DOHH2 (cell line): ENCODE measurements around the gene SLC13A4.

Experiments
- H3F3A ChIP-seq: fragments of 200-600 bp; sonication (generic), shearing (Covaris generic); 2 replicates; pipeline ENCODE4 v1.6.0; 2016; ENCODE audit warnings: antibody characterized with exemption, mild to moderate bottlenecking; ENCODE audit not compliant: control insufficient read depth, insufficient read depth
- H3K27ac ChIP-seq: fragments of 200-600 bp; sonication (generic); 2 replicates; pipeline ENCODE4 v1.5.1; 2014; ENCODE audit warnings: low read depth, mild to moderate bottlenecking, low read length, moderate library complexity
- H3K27me3 ChIP-seq: fragments of 200-600 bp; sonication (generic); 2 replicates; pipeline ENCODE4 v1.6.1; 2014; ENCODE audit warnings: mild to moderate bottlenecking, low read length, mixed read lengths; ENCODE audit not compliant: control insufficient read depth
- H3K36me3 ChIP-seq: fragments of 200-600 bp; sonication (generic); 2 replicates; pipeline ENCODE4 v1.6.1; 2014; ENCODE audit warnings: mild to moderate bottlenecking, low read length, moderate library complexity, mixed read lengths; ENCODE audit not compliant: control insufficient read depth
- H3K4me1 ChIP-seq: fragments of 200-600 bp; sonication (generic); 2 replicates; pipeline ENCODE4 v1.6.1; 2014; ENCODE audit warnings: mild to moderate bottlenecking, low read length, mixed read lengths; ENCODE audit not compliant: control insufficient read depth
- H3K4me2 ChIP-seq: fragments of 200-600 bp; sonication (generic); 2 replicates; pipeline ENCODE4 v1.6.0; 2014; ENCODE audit warnings: mild to moderate bottlenecking, low read length, moderate library complexity
- H3K4me3 ChIP-seq: fragments of 200-600 bp; sonication (generic); 2 replicates; pipeline ENCODE4 v1.5.1; 2014; ENCODE audit warnings: mild to moderate bottlenecking, low read length, mixed read lengths
- H3K79me2 ChIP-seq: fragments of 200-600 bp; sonication (generic); 2 replicates; pipeline ENCODE4 v1.6.1; 2014; ENCODE audit warnings: mild to moderate bottlenecking, low read length, mixed read lengths; ENCODE audit not compliant: control insufficient read depth
- H3K9me2 ChIP-seq: fragments of 200-600 bp; sonication (generic); replicated peaks from 2 replicates; pipeline ENCODE4 v1.6.1; 2014; ENCODE audit warnings: mild to moderate bottlenecking, low read length, mixed read lengths; ENCODE audit not compliant: control insufficient read depth
- H3K9me3 ChIP-seq: fragments of 200-600 bp; sonication (generic); 2 replicates; pipeline ENCODE4 v1.6.1; 2014; ENCODE audit warnings: antibody characterized with exemption, low read length, mixed read lengths; ENCODE audit not compliant: control insufficient read depth, insufficient read depth
- H4K20me1 ChIP-seq: fragments of 200-600 bp; sonication (generic); 2 replicates; pipeline ENCODE4 v1.6.0; 2014; ENCODE audit warnings: low read depth, mild to moderate bottlenecking, antibody characterized with exemption, low read length, moderate library complexity; ENCODE audit not compliant: control insufficient read depth, insufficient read depth
- CTCF ChIP-seq: fragments of 200-600 bp; sonication (generic); IDR thresholded peaks from one replicate; pipeline ENCODE4 v1.5.1; 2014; ENCODE audit warnings: antibody characterized with exemption, mild to moderate bottlenecking, low read depth, low read length; ENCODE audit not compliant: poor library complexity, severe bottlenecking
- EZH2phosphoT487 ChIP-seq: fragments of 200-600 bp; sonication (generic); IDR thresholded peaks from 2 replicates; pipeline ENCODE4 v1.6.1; 2017; ENCODE audit warnings: borderline replicate concordance, mild to moderate bottlenecking, antibody characterized with exemption, low read length, moderate library complexity, mixed read lengths

SLC13A4 gene

GRCh38 chr7:135757719-135758411 lies 29.9 kb upstream of the SLC13A4 start:
- Histone ChIP-seq H3K79me2 (no peaks in the 10 kb centered on the region), H3K9me2 (no peaks in the 10 kb centered on the region), H3K4me3 (no peak overlapping the region), H4K20me1 (no peaks in the 10 kb centered on the region), H3K36me3 (no peaks in the 10 kb centered on the region), H3K4me1 (no peaks in the 10 kb centered on the region), H3K9me3 (peaks cover 6% of the 10 kb centered on the region; the same call in 1 of the 2 replicates), H3K4me2 (no peak overlapping the region), H3K27ac (no peak overlapping the region), H3K27me3 (peaks cover 11% of the 10 kb centered on the region; the same call in 1 of the 2 replicates), H3F3A (no peaks in the 10 kb centered on the region)
- TF ChIP-seq EZH2phosphoT487: no peak

- no peaks in the 10 kb centered on the region for H4K20me1 ChIP-seq
- H3K4me2 ChIP-seq: no peak overlapping the region
- TF ChIP-seq EZH2phosphoT487 (no peak), CTCF (no peak)
- no peak overlapping the region for H3K4me3 ChIP-seq
- no peaks in the 10 kb centered on the region for H3K79me2 ChIP-seq
- H3K9me3 ChIP-seq: peaks cover 6% of the 10 kb centered on the region; the same call in 1 of the 2 replicates
- no peak overlapping the region for H3K27ac ChIP-seq
- no peaks in the 10 kb centered on the region for H3F3A ChIP-seq
- H3K36me3 ChIP-seq: no peaks in the 10 kb centered on the region
- peaks cover 11% of the 10 kb centered on the region; the same call in 1 of the 2 replicates for H3K27me3 ChIP-seq
- no peaks in the 10 kb centered on the region for H3K4me1 ChIP-seq
- no peaks in the 10 kb centered on the region for H3K9me2 ChIP-seq
These were observed 28.2 kb upstream of the SLC13A4 start for GRCh38 chr7:135756191-135756590.

- H3F3A ChIP-seq: no peaks in the 10 kb centered on the region
- H3K27ac ChIP-seq: no peak overlapping the region
- no peak for TF ChIP-seq EZH2phosphoT487
- no peak for TF ChIP-seq CTCF
- no peaks in the 10 kb centered on the region for H3K4me1 ChIP-seq
- H3K9me2 ChIP-seq: no peaks in the 10 kb centered on the region
- H4K20me1 ChIP-seq: no peaks in the 10 kb centered on the region
- no peaks in the 10 kb centered on the region for H3K36me3 ChIP-seq
- H3K79me2 ChIP-seq: no peaks in the 10 kb centered on the region
- H3K27me3 ChIP-seq: peaks cover 11% of the 10 kb centered on the region; the same call in 1 of the 2 replicates
- no peak overlapping the region for H3K4me3 ChIP-seq
- peaks cover 6% of the 10 kb centered on the region; the same call in 1 of the 2 replicates for H3K9me3 ChIP-seq
- H3K4me2 ChIP-seq: no peak overlapping the region
These were observed 27.4 kb upstream of the SLC13A4 start for GRCh38 chr7:135755351-135755753.
